GM12873 (cell line): Measurements from ENCODE around the gene FILIP1L.

ENCODE experiments used
- CTCF ChIP-seq: IDR thresholded peaks from 2 replicates; pipeline ENCODE4 v1.5.1; 2012; ENCODE audit warnings: low read depth, mild to moderate bottlenecking, moderate library complexity, low read length, control low read depth; ENCODE audit not compliant: insufficient read depth; ENCODE audit errors: missing control alignments

The FILIP1L gene

GRCh38 chr3:99883693-99884092 is 230.6 kb downstream of the FILIP1L start:
- no peak for TF ChIP-seq CTCF

- TF ChIP-seq CTCF = no peak
Observed at GRCh38 chr3:99883138-99883461, 231.2 kb downstream of the FILIP1L start.

GRCh38 chr3:99882436-99883137 is 231.7 kb downstream of the FILIP1L start:
- no peak for TF ChIP-seq CTCF

GRCh38 chr3:99881121-99881524 is 233.2 kb downstream of the FILIP1L start:
- no peak for TF ChIP-seq CTCF

DNA sequence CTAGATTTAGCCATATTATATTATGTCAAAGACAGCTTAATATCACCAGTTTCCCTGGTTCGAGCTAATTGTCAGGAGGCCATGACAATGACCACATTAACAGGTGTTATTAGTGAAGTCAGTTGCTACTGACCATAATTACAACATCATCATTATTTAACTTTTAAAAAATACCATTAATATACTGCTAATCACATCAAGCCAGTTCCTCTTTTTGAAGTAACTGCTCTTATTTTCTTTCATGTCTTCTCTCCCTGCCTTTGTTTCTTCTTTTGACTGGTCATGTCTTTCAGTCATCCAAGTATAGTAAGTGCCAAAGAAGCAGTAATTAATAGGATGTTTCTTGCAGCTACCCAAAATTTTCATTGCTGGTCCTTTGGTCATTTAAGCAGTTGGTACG is 235.0 kb downstream of the FILIP1L start:
- no peak for TF ChIP-seq CTCF

- no peak for TF ChIP-seq CTCF
Observed at GRCh38 chr3:99878005-99878404, 236.3 kb downstream of the FILIP1L start.

DNA sequence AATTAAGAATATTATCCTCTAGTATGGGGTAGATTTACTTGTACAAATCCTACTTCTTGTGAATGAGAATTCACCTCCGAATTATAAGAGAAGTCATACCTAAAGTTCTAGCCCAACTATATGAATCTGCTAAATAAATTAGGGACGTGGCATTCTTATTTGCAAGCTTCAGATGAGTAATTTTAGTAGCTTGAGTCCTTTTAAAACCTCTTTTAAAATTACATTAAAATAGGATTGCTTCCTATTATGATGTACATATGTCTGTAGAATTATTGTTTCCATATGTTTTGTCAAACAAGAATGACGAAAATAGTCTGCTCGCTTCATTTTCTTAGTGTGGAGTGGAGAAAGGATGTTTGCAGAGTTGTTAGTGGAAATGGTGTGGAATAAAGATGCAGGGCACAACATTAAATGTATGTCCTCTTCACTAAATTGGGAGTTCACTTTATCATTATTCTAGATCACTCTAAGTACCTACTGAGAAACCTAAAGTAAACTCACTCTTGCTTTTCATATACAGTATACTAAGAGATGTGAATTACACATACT is 237.2 kb downstream of the FILIP1L start:
- no peak for TF ChIP-seq CTCF
